ENCODE data around the gene SMIM45.
A peak's percentile ranks its signal among the peaks of the same experiment; 100 is the strongest.

Gene SMIM45

DNA sequence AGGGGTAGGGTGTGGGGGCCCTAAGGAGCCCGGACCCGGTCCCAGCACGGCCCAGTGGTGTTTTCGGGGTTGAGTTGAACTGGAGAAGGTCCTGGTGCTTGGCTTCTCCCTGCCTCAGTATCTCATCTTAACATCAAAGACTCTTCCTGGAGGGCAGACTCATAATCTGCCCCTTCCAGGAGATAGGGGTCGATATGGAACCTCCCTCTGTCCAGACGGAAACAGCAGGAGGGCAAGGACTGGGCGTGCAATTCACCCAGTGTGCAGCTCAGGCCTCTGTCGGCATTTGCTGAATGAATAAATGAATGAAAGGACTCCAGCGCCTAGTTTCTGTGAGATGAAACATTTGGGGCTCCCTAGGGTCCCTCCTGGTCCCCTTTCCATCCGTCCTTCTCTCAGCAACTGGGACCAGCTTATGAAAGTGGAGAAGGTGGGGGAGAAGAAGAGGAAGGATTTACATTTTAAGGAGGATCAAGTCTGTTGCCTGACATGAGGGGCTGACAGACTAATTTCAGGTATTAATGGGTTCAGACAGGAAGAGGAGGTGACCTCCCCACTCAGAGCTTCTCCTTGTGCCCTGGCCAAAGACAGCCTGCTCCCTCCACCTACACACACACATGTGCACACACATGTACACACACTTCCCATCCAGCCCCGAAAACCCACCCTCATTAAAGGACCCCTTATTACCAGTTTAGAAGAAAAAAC, 36.0 kb upstream of the SMIM45 start:
- DNase-seq (ENCODE audit: low read depth): no peak

DNA sequence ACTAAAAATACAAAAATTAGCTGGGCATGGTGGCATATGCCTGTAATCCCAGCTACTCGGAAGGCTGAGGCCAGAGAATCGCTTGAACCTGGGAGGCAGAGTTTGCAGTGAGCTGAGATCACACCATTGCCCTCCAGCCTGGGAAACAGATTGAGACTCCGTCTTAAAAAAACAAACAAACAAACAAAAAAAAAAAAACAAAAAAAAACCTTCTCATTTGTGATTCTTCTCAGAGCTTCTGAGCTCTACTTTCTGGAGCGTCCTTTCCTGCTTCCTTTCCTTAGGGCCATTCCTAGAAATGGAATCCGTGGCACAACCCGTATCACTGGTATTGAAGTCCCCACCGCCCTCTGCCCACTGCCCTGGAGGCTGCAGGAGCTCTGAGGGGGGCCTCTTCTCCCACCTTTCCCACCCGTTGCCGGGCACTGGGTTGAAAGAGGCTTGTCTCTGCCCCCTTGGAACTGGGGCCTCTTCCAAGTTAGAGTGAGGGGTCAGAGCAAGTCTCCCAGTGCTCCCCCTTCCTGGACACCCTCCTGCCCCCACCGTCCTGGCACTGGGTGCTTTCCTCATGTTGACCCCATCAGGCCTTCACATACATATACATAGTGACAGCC, 35.1 kb upstream of the SMIM45 start:
- DNase-seq (ENCODE audit: low read depth): no peak

DNA sequence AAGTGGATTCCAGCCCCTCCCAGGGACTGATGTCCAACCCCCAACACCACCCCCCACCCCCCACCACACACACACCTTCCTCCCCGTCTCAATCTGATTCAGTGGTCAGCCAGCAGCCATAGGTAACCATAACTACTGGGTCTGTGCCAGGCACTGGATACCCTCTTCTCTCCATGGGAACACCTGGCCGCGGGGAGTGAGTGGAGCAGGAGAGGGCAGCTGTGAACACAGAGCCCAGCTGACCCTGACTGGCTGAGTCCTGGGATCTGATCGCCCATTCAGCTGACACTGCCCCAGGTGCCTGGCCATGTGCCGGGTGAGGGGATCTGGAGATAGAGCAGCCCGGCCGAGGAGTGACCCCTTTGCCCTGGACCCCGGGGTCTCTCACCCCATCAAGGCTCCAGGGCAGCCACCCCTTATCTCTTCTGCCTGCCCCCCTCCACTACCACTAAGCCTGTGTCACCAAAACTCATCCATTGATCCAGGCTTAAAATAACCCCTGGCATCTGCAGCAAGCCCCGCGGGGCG, 34.5 kb upstream of the SMIM45 start:
- no peak for DNase-seq (ENCODE audit: low read depth)

DNA sequence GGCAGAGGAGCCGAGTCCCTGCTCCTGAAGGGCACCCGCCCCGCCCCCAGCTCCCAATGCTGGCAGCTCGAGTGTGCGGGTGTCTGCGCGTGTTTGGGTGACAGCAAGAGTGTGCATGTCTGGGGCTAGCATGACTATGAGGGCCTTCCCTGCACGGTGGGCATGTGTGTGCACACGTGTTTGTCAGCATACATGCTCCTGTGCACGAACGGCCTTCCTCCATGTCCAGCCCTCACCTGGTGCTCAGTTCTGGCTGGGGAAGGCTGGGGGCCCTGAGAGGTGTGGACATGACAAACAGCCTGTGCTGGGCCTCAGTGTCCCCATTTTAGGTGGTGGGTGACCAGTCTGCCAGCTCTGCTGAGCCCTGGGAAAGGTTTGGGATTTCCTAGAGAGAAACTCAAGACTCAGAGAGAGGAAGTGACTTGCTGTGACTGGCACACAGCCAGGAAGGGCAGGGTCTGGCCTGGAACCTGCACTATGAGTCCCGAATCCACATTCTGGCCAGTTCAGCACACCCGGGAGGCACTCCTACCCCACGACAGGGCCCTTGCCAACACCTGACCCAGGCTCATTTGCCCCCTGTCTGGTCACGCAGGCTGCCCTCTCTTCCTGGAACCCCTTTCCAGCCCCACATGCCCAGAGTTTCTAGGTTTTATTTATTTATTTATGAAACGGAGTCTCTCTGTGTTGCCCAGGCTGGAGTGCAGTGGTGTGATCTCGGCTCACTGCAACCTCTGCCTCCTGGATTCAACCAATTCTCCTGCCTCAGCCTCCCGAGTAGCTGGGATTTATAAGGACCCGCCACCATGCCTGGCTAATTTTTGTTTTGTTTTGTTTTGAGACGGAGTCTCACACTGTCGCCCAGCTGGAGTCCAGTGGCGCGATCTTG, 33.8 kb upstream of the SMIM45 start:
- no peak for DNase-seq (ENCODE audit: low read depth)

DNA sequence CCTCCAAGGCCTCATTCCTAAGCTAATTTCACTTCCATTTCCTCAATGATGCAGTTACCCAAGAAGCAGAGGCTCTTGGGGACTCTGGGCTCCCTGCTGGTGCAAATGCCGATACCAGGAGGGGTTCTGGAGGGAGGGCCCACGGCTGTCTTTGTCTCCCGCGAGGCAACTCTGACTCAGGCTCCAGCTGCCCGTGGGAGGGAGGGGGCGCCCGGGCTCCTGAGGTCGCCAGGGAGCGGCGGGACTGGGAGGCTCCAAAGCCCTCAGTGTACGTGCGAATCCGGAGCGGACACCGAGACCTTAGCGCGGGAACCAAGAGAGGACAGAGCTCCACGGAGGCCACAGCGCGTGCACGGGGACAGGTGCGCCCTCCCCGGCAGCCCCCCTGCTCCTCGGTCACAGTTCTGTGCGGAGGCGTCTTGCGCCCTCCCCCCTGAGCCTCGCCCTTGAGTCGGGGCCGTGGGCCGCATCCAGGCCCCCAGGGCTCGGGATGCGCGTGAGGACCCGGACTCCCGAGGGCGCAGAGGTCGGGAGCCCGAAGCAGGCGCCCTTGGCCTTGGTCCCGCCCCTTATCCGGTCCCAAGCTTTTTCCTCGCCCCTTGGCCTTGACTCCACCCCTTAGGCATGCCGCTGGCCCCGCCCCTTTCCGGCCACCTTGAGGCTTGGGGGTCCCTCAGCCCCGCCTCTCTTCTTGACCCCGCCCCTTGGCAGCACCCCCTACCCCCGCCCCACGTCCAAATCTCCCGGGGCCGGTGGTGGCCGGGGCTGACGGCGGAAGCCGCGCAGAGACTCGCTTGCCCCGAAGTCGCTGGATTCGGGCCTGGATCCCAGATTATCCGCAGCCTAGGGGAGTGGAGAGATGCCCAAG, 32.4 kb upstream of the SMIM45 start:
- no peak for DNase-seq (ENCODE audit: low read depth)

DNA sequence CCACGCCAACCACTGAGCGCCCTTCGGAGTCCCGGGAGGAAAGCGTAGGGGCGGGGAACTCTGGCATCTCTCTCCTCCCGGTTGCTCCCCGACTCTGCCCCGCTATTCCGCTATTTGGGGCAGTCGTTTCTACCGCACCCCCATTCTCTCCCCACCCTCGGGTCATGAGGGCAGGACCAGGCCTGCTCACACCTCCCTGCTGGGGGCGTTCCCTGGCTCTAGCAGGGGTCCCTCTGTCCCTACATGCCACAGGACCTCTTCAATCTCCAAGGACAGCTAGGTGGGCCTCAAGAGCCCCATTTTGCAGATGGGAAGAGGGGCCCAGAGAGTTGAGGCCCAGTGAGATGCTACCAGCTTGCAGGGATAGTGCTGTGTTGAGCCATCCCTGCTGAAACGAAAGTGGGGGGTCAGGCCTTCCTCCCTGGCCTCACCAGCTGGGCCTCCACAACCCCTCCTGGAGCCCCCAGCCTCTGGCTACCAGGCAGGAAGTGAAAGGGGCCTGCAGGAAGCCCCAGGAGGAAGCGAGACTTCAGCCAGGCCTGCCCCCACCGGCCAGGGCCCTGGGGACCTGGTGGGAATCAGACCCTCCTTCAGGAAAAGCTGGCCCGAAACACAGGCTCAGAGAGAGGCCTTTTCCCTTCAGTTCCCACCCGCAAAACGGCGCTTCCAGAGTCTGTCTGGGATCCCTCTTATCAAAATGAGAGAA, 31.5 kb upstream of the SMIM45 start:
- DNase-seq (ENCODE audit: low read depth): no peak

DNA sequence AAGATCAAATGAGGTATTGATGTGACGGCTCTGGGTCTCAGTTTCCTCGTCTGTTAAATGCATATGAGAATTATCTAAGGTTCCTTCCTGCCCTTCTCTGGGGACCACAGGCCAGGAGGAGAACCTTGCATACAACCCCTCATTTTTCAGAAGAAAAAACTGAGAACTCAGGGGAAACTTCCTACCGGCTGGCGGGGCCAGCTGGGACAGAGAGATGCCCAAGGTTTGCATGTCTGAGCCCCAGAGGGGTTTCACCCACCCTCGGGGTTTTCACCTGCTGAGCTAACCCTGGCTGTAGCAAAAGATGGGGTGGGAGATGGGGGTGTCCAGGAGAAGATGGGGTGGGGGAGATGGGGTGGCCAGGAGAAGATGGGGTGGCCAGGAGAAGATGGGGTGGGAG, 29.6 kb upstream of the SMIM45 start:
- DNase-seq (ENCODE audit: low read depth): no peak

DNA sequence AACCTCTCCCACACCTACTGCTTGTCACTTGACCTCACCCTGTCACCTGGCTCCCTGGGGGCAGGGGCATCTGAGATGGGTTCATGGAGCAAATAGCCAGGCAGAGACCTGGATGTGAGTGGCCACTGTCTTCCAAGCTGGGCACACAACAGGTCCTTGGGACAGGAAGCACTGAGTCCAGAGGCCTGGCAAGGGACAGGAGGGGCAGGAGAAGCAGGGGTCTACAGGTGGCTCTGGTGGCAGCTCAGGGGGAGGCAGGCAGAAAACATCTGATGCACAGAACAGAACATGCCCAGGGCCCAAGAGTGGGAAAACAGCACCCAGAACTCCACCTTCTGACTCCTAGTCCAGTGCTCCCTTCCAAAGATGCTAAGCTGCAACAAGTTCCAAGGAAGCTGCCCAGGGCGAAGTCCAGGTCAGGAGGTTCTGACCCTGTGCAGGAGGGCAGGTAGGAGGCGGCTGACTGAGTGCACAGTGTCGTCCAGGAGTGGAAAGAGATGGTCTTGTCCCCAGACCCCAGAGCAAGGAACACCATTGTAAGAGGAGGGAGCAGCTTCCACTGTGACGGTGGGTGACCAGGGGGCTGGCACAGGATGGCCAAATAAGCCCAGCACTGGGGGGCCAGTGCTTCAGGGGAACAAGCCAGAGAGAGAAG, 28.9 kb upstream of the SMIM45 start:
- DNase-seq (ENCODE audit: low read depth): no peak

DNA sequence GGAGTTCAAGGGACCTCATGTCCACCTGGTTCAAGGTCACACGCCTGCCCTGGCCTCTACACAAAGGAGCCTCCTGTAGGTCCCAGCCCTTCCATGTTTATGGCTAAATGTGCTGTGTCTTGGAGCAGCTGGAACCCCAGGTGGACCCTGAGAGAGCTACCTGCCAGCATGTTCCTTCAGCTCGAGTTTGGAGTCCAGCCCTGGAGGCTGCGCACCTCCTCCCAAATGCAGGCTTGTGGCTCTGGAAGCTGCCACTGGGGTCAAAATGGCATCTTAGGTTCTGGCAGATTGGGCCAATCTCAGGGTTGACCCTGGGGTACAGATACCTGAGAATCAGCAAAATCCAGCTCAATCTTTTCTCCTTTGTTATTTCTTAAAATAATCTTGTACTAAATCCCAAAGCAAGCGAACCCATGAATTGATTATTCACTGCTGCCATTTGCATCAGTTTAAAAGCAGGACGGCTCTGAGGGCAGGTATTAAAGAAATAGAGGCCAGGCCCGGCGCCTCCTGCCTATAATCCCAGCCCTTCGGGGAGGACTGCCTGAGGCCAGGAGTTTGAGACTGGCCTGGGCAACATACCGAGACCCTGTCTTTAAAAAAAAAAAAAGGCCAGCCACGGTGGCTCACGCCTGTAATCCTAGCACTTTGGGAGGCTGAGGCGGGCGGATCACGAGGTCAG, 28.2 kb upstream of the SMIM45 start:
- DNase-seq (ENCODE audit: low read depth): no peak

DNA sequence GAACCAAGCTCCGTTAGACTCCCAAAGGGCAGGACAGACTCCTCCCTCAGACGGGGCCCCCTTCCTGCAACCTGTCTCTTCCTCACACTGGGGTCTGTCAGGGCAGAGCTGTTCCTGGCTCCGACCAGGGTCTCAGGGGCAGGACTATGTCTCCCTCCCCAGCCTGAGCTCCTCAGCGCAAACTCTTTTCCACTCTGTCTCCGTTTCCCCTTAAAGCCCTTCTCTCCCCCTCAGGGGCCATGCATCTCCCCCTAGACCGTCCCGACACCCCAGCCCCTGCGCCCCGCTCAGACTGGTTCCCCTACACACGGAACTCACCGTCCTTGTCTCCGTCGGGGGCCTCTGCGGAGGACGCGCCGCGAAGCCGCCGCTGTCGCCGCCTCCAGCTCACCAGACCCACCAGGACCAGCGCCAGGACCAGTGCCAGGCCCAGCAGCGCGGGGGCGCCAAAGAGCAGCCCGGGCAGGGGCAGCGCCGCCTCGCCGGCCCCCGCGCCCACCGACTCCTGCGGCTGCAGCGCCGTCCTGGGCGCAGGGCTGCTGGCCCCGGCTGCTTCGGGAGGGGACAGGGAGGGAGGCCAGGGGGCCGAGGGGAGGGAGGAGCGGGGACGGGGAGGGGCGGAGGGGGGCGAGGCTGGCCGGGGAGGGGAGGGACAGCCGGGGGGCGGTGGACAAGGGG, 26.0 kb upstream of the SMIM45 start:
- peak; percentile 69 for DNase-seq (ENCODE audit: low read depth)

DNA sequence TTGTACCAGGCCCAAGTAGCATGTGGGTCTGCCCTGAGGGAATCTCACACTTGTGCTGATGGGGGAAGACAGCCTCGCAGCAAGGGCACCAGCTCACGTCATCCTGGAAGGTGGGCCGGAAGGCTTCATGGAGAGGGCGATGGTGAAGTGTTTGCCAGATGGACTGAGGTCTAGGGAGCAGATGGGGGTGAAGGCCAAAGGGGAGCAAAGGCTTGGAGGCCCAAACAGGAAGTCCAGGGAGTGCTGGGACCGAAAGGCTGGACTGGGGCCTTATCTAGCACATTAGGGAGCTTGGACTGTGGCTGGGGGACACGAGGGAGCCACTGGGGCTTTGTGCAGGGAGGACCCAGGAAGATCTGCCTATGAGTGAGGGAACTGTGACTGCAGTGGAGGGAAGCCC, 24.1 kb upstream of the SMIM45 start:
- DNase-seq (ENCODE audit: low read depth): no peak

DNA sequence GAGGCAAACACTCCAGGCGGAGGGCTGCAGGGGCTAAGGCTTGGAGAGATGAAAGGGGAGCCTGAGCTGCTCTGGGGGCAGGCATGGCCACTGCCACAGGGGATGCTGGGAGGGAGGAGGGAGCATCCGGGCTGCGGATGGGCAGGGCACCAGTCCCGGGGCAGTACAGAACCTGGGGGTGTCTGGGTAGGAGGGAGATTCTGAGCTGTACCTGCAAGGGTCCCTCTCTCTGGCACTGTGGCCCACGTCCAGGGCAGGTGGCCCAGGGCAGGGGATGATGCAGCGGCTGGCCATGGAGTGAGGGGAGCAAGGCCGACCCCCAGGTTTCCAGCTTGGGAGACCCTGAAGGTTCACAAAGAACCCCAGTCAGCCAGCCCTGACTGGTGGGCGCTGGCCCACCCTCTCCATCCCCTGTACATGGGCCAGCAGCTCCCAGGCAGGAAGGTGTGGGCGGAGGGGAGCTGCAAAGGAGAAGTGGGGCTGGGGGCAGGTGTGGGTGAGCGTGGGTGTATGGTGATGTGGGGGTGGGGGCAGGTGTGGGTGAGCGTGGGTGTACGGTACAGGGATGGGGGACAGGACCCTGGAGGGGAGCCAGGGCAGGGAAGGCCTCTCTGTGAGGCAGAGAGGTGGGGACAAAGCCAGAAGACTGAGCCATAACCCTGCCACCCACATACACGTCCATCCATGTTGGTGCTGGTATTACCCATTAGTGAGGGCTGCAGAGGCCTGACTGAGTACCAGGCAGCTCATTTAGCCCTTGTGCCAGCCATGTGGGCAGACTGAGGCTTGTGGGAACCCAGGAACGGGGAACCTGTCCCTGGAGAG, 23.1 kb upstream of the SMIM45 start:
- DNase-seq (ENCODE audit: low read depth): no peak

DNA sequence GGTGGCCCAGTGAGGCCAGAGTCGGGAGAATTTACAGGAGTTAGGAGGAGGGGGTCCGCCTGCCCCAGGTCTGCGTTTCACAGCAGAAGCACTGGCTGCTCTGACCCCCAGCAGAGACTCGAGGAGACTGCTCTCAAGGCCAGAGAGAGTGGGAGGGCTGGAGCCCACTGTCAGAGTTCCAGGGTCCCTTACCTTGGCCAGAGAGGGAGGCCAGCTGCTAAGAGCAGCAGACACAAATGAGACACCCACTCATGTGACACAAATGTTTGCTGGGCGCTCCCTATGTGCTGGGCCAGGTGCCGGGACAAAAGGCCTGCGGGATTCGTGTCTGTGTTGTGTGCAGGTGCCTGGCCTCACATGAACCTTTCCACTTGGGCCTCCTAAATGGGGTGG, 22.5 kb upstream of the SMIM45 start:
- no peak for DNase-seq (ENCODE audit: low read depth)

DNA sequence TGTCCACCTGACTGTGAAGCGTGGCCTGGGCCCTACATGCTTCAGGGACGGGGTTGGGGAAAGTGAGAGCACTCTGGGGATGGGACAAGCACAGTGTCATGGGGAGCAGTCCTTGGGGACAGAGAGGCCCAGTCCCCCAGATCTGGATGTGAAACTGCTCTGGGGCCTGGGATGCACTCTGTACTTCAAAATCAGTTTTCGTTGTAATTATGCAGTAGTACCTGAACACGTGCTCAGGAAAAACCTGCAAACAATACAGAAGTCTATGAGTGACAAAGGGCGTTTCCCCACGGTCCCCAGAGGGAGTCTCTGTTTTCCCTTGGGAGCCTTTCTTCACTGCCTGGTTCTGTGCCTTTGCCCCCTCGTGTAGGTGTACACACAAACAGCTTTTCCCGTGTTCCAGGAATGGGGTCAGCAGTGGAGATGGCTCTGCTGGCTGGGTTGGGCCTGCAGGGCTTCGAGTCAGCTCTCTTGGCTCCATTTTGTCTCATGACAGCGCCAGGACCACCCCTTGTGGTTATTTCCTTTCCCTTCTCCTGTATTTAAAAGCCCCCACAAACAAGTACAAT, 20.2 kb upstream of the SMIM45 start:
- DNase-seq (ENCODE audit: low read depth): no peak

DNA sequence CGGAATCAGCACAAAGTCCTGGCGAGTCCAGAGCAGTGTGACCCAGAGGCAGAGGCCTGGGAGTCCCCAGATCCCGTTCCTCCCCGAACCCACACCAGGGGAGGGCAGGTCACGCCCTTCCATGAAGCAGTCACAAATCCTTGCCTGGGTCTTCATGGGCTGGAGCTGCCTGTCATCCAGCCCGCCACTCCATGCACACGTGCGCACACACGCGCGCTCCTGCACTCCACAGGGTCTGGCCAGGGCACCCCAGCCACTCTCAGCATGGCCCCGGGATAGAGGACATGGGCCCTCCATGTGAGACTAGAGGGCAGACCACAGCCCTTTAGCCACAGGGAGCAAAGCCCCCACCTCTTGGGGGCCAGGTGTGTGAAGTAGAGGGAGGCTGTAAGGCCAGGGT, 19.6 kb upstream of the SMIM45 start:
- no peak for DNase-seq (ENCODE audit: low read depth)

DNA sequence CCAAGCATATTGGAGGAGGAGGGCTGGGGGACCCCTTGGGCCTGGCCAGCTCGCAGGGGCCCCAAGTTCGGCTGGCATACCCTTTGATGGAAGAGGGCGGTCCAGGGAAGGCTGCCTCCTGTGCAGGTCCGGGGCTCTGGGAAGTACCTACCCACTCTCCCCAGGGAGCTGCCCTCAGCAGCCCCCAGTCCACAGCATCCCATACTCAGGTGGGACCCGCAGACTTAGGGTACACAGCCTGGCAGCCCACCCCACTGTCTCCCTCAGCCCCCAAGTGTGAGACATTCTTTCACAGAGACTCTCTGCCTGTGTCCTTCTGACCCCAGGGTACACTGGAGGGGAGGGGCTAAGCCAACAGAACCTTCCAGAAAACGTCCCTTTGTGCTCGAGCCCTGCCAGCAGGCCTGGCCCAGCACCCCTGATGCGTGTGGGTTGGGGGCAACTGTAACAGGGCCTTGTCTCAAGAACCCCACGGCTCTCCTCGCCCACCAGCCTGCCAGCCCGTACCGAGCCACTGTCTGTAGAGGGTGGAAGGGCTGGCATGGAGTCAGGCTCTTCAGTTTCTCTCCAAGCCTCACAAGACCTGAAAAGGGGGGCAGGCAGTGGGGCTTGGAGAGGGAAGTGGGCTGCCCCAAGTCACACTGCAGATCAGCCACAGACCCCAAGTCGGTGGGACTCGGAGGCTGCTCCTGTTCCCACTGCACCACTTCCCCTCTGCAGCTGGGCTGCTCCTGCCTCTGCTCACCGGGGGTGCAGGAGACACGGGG, 18.4 kb upstream of the SMIM45 start:
- no peak for DNase-seq (ENCODE audit: low read depth)

DNA sequence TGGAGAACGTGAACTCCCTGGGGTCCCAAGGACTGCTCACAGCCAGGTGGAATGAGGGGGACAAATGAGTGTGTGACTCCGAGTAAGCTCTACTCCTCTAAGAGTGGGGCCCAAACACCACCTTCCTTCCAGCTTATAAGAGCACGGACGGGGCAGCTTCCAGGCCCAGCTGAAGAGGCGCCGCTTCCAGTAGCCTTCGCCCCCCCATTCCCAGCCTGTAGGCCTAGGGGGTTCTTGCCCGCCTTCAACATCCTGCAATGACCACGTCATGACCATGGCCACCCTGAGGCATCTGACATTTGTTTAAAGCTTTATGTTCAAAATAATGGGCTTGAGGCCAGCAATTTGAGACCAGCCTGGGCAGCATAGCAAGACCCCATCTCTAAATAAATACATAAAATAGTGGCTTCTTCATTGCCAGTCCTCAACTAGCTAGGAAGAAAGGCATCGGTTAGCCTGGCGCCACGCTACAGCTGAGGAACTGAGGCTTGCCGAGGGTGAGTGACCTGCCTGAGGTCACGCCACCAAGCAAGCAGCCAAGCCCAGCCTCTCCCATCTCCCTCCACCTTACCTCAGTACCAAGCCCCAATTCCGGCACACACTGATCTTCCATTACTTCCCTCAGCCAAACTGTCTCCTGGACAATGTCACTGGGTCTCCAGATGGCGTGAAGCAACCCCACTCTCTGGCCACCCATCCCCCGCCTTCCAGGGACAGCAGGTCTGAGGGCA, 17.5 kb upstream of the SMIM45 start:
- no peak for DNase-seq (ENCODE audit: low read depth)
